Measurements from ENCODE around the gene ATP8B3. TPM values are rescaled to one million over a fixed set of nuclear protein-coding genes. Genes with fewer than 3 reads are reported as not detected.

The ATP8B3 gene
- total RNA-seq, 2 experiments from 2014 or later, result 7.9 to 8.4 TPM

DNA sequence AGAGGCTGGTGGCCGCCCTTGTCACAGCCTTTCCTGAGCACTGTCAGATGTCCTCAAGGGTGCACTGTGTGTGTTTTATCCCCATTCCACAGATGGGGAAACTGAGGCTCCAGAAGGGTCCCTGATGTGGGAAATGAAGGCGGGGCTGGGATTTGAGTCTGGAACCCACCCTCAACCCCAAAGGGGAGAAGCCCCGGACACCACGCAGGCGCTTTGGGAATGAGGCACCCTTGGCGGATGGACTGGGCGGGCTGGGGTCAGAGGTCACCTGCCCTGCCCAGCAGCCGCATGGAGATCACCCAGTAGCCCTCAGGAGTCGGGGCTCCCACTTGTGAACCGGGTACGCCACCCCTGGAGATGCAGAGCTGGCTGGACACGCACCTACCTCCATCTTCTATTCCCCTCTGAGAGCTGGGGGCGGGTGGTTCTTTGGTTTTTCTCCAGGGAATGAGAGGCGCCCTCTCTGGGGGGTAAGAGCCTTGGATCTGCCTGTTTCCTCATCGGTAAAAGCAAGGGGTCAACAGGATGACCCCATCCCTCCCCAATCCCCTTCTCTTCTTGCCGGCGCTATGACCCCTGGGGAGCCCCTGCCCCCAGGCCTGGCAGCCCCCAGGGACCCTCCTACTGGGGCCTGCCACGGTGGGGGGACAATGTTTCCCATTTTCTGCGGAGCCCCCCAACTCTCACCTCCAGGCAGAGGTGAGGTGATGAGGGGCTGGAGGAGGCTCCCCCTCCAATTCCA, 67.1 kb downstream of the ATP8B3 start:
- intact Hi-C loops (cut with DNase I, micrococcal nuclease), result no loop called here
- H3K27ac Mint-ChIP-seq, result no peak overlapping the region
- peaks cover 3% of the 10 kb centered on the region for H3K9me3 Mint-ChIP-seq (ENCODE audit: low read depth)
- H3K4me3 Mint-ChIP-seq, result no peak overlapping the region
- peaks cover 9% of the 10 kb centered on the region for H3K4me1 Mint-ChIP-seq
- CTCF ChIA-PET, result interaction anchor here (1.5 kb wide), 1 partner anchor 25 kb away, joined by 4 read pairs; no protein-coding TSS in a partner anchor
- POLR2A ChIA-PET, result no interaction called here
- no peaks in the 10 kb centered on the region for H3K36me3 Mint-ChIP-seq (ENCODE audit: low read depth)
- ATAC-seq (no peak), DNase-seq (no peak)
- peaks cover 19% of the 10 kb centered on the region for H3K27me3 Mint-ChIP-seq

DNA sequence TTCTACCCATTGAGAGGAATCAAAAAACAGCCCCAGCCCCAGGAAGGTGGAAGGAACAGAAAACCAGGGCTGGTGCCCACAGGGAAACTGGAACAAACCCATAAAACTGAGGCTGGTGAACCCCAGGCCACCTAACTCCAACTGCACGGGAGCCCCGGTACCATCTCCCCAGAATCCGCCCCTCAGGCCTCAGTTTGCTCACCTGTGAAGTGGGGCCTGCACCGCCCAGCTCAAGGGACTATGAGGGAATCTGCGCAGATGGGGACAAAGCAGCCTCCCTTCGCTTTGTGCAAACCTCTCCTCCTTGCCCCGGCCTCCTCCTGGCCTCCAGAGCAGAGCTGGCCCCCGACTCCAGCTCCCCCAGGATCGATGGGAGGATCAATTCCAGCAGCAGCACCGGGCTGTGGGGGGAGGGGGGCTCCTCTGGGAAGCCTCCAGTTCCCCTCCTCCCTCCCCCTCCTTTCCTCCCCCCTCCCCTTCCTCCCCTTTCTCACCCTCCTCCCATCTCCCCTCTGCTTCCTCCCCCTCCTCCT, 67.9 kb downstream of the ATP8B3 start:
- no peaks in the 10 kb centered on the region for H3K36me3 Mint-ChIP-seq (ENCODE audit: low read depth)

GRCh38 chr19:1742989-1743696, 68.9 kb downstream of the ATP8B3 start:
- no peaks in the 10 kb centered on the region for H3K36me3 Mint-ChIP-seq (ENCODE audit: low read depth)
- ATAC-seq (no peak), DNase-seq (no peak)
- POLR2A ChIA-PET, result no interaction called here
- H3K27ac Mint-ChIP-seq, result no peak overlapping the region
- H3K4me1 Mint-ChIP-seq, result peaks cover 8% of the 10 kb centered on the region
- H3K27me3 Mint-ChIP-seq, result peaks cover 18% of the 10 kb centered on the region
- H3K9me3 Mint-ChIP-seq (ENCODE audit: low read depth), result peaks cover 3% of the 10 kb centered on the region
- no peak overlapping the region for H3K4me3 Mint-ChIP-seq
- CTCF ChIA-PET, result interaction anchor here (1.5 kb wide), 1 partner anchor 27 kb away, joined by 4 read pairs; no protein-coding TSS in a partner anchor
- intact Hi-C loops (cut with DNase I, micrococcal nuclease), result no loop called here

More for the DNA sequence above, 67.9 kb downstream of the ATP8B3 start:
- peaks cover 8% of the 10 kb centered on the region for H3K4me1 Mint-ChIP-seq
- DNase-seq (no peak), ATAC-seq (no peak)
- intact Hi-C loops (cut with DNase I, micrococcal nuclease), result no loop called here
- H3K27ac Mint-ChIP-seq, result no peak overlapping the region
- H3K4me3 Mint-ChIP-seq, result no peak overlapping the region
- POLR2A ChIA-PET, result no interaction called here
- CTCF ChIA-PET, result interaction anchor here (1.5 kb wide), 1 partner anchor 26 kb away, joined by 4 read pairs; no protein-coding TSS in a partner anchor
- H3K27me3 Mint-ChIP-seq, result peaks cover 18% of the 10 kb centered on the region
- peaks cover 3% of the 10 kb centered on the region for H3K9me3 Mint-ChIP-seq (ENCODE audit: low read depth)

- ChIA-PET POLR2A (no interaction called here), CTCF (interaction anchor here (0.8 kb wide), 1 partner anchor 54 kb away, joined by 3 read pairs; no protein-coding TSS in a partner anchor)
- intact Hi-C loops (cut with DNase I, micrococcal nuclease), result no loop called here
- H3K27ac Mint-ChIP-seq, result no peak overlapping the region
- DNase-seq (no peak), ATAC-seq (no peak)
- no peaks in the 10 kb centered on the region for H3K4me1 Mint-ChIP-seq
- H3K4me3 Mint-ChIP-seq, result no peak overlapping the region
- H3K9me3 Mint-ChIP-seq (ENCODE audit: low read depth), result peaks cover 3% of the 10 kb centered on the region
- peaks cover 14% of the 10 kb centered on the region for H3K27me3 Mint-ChIP-seq
- no peaks in the 10 kb centered on the region for H3K36me3 Mint-ChIP-seq (ENCODE audit: low read depth)
Observed at GRCh38 chr19:1739960-1740629, 72.0 kb downstream of the ATP8B3 start.

DNA sequence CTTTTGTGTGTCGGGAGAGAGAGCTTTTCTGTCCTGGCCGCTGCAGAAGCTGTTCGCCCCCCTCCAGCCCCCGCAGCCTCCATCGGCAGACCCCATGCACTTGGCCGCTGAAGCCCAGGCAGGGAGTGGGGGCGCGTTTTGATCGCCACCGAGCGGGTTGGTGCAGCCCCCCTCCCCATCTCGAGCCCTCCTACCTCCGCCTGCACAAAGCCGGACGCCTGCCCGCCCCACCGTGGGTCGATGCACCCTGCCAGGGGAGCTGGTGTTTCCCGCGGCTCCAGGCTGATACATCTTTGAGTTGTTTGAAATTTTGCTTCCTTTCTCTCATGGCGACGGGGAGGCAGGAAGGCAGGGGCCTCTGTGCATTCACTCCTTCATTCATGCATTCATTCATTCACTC, 75.1 kb downstream of the ATP8B3 start:
- Mint-ChIP-seq H3K36me3 (ENCODE audit: low read depth) (no peaks in the 10 kb centered on the region), H3K9me3 (ENCODE audit: low read depth) (peaks cover 3% of the 10 kb centered on the region), H3K4me1 (no peaks in the 10 kb centered on the region), H3K4me3 (no peak overlapping the region), H3K27ac (no peak overlapping the region), H3K27me3 (peaks cover 24% of the 10 kb centered on the region)
- no peak for DNase-seq
- intact Hi-C loops (cut with DNase I, micrococcal nuclease), result no loop called here
- CTCF ChIA-PET, result no interaction called here
- ATAC-seq, result no peak
- POLR2A ChIA-PET, result no interaction called here

DNA sequence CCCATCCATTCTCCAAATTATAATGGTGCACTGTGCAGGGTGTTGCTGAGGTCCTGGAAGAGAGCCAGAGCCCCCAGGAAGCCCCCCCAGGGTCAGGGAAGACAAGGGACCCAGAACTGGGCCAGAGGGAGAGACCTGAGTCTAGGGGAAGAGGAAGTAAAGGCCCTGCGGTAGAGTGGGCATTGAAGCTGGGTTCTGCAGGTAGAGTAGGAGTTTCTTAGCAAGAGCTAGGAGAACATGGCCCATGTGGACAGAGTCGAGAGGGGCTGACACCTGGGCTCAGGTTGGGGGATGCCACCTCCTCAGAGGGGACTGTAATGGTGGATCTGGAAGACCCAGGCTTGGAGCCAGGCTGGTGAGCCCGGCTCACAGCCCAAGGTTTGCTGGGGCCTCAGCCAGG, 75.8 kb downstream of the ATP8B3 start:
- ChIA-PET CTCF (no interaction called here), POLR2A (no interaction called here)
- Mint-ChIP-seq H3K4me1 (no peaks in the 10 kb centered on the region), H3K36me3 (ENCODE audit: low read depth) (no peaks in the 10 kb centered on the region), H3K27ac (no peak overlapping the region), H3K4me3 (no peak overlapping the region), H3K9me3 (ENCODE audit: low read depth) (peaks cover 3% of the 10 kb centered on the region), H3K27me3 (peaks cover 26% of the 10 kb centered on the region)
- DNase-seq, result no peak
- ATAC-seq, result no peak
- intact Hi-C loops (cut with DNase I, micrococcal nuclease), result no loop called here

DNA sequence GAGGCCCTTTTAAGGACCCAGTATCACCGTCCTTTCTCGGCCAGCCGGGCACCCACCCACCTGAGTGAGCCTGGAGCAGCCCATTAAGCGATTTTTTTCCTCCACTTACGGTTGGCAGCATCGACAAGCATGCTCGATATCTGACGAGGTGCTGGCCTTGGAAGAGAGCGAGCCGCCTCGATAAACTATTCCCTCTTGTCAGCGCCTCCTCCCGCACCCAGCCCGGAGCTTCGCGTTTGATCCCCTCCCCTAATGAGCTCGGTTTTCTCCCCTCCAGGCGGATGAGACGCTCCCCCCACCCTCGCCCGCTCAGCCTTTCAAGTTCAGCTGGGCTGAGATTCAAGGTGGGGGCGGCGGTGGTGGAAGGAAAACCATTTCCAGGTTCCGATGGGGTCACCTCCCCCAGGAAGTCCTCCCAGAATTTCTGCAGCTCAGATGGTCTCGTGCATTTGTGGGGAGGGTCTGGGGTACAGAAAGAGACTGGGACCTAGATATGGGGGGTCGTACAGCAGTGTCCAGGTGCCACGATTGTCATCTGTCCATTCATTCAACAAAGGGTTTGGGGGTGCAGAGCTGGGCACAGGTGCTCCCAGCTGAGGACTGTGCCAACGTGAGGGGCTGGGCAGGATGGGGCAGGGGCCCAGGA, 77.6 kb downstream of the ATP8B3 start:
- CTCF ChIA-PET, result interaction anchor here (0.6 to 1.1 kb wide), 2 partner anchors 54 to 188 kb away, joined by 3 read pairs; no protein-coding TSS in a partner anchor
- Mint-ChIP-seq H3K27ac (no peak overlapping the region), H3K9me3 (ENCODE audit: low read depth) (no peaks in the 10 kb centered on the region), H3K27me3 (peaks cover 23% of the 10 kb centered on the region), H3K4me1 (no peaks in the 10 kb centered on the region), H3K4me3 (no peak overlapping the region), H3K36me3 (ENCODE audit: low read depth) (no peaks in the 10 kb centered on the region)
- ATAC-seq (no peak), DNase-seq (no peak)
- intact Hi-C loops (cut with DNase I, micrococcal nuclease), result no loop called here
- POLR2A ChIA-PET, result interaction anchor here (0.6 kb wide), 1 partner anchor 28 kb away, joined by 3 read pairs; no protein-coding TSS in a partner anchor

Small RNA genes lying within 50 kb of the gene (microRNA-seq; reads per million reads assigned to microRNA genes)
- 3.2 reads per million for gene MIR1909 (ENCODE audit: borderline replicate concordance)

Other genes starting within 250 kb of the ATP8B3 start
- 1 to 10 TPM; 6.2 to 6.7 TPM for gene MEX3D, start 244.0 kb downstream of the ATP8B3 start, total RNA-seq
- 10 to 100 TPM; 68.9 to 87.5 TPM for gene MBD3, start 219.4 kb downstream of the ATP8B3 start, total RNA-seq
- gene UQCR11, start 206.8 kb downstream of the ATP8B3 start, total RNA-seq, result 100 to 1,000 TPM; 152 to 226 TPM
- 100 to 1,000 TPM; 115 to 133 TPM for gene TCF3, start 159.7 kb downstream of the ATP8B3 start, total RNA-seq
- gene ONECUT3, start 58.8 kb downstream of the ATP8B3 start, total RNA-seq, result not detected
- 10 to 100 TPM; 39.3 to 49.8 TPM for gene REXO1, start 36.2 kb upstream of the ATP8B3 start, total RNA-seq
- gene KLF16, start 51.3 kb upstream of the ATP8B3 start, total RNA-seq, result 10 to 100 TPM; 22.5 to 28.8 TPM
- gene ABHD17A, start 73.2 kb upstream of the ATP8B3 start, total RNA-seq, result 10 to 100 TPM; 84.5 to 88.5 TPM
- 1 to 10 TPM; 5.6 to 6.1 TPM for gene ADAT3, start 93.1 kb upstream of the ATP8B3 start, total RNA-seq
- 10 to 100 TPM; 20.5 to 25.6 TPM for gene SCAMP4, start 93.1 kb upstream of the ATP8B3 start, total RNA-seq
- gene CSNK1G2, start 128.9 kb upstream of the ATP8B3 start, total RNA-seq, result 10 to 100 TPM; 56.0 to 78.1 TPM
- 10 to 100 TPM; 46.7 to 61.8 TPM for gene BTBD2, start 203.4 kb upstream of the ATP8B3 start, total RNA-seq
- 100 to 1,000 TPM; 139 to 155 TPM for gene MKNK2, start 239.0 kb upstream of the ATP8B3 start, total RNA-seq